Nephron progenitor cell (in vitro differentiated cells): ENCODE data around the gene CADPS2.

Experiments used
- DNase-seq: peaks from one replicate; pipeline ENCODE4 v3.0.0; 2021
- H3K27ac Mint-ChIP-seq: 2 replicates; pipeline ENCODE4 v1.8.0; 2021; ENCODE audit warnings: mild to moderate bottlenecking, moderate library complexity, mixed read lengths
- H3K27me3 Mint-ChIP-seq: 2 replicates; pipeline ENCODE4 v1.8.0; 2021; ENCODE audit warnings: mild to moderate bottlenecking, low read depth, mixed read lengths; ENCODE audit not compliant: poor library complexity
- H3K36me3 Mint-ChIP-seq: 2 replicates; pipeline ENCODE4 v1.8.0; 2021; ENCODE audit warnings: low read depth, mixed read lengths
- H3K4me1 Mint-ChIP-seq: 2 replicates; pipeline ENCODE4 v1.8.0; 2021; ENCODE audit warnings: mixed read lengths
- H3K4me3 Mint-ChIP-seq: 2 replicates; pipeline ENCODE4 v1.8.0; 2021; ENCODE audit warnings: mild to moderate bottlenecking, moderate library complexity, mixed read lengths
- H3K9me3 Mint-ChIP-seq: 2 replicates; pipeline ENCODE4 v1.8.0; 2021; ENCODE audit warnings: mild to moderate bottlenecking, moderate library complexity, mixed read lengths
- CTCF ChIP-seq: fragments of 200-600 bp; sonication (generic); IDR thresholded peaks from 2 replicates; pipeline ENCODE4 v1.5.0; 2021; ENCODE audit warnings: antibody characterized with exemption

Gene CADPS2

GRCh38 chr7:122488241-122488640 is 398.0 kb downstream of the CADPS2 start:
- TF ChIP-seq CTCF, result no peak
- Mint-ChIP-seq H3K27ac (no peak overlapping the region), H3K27me3 (peaks cover 3% of the 10 kb centered on the region), H3K4me3 (no peak overlapping the region), H3K4me1 (no peaks in the 10 kb centered on the region), H3K36me3 (no peaks in the 10 kb centered on the region), H3K9me3 (no peaks in the 10 kb centered on the region)
- DNase-seq, result no peak

GRCh38 chr7:122487131-122487530 is 399.1 kb downstream of the CADPS2 start:
- Mint-ChIP-seq H3K4me3 (no peak overlapping the region), H3K27ac (no peak overlapping the region), H3K27me3 (no peaks in the 10 kb centered on the region), H3K9me3 (no peaks in the 10 kb centered on the region), H3K36me3 (no peaks in the 10 kb centered on the region), H3K4me1 (no peaks in the 10 kb centered on the region)
- no peak for DNase-seq
- TF ChIP-seq CTCF, result no peak

- Mint-ChIP-seq H3K4me3 (no peak overlapping the region), H3K36me3 (no peaks in the 10 kb centered on the region), H3K9me3 (no peaks in the 10 kb centered on the region), H3K4me1 (no peaks in the 10 kb centered on the region), H3K27ac (no peak overlapping the region), H3K27me3 (no peaks in the 10 kb centered on the region)
- no peak for DNase-seq
- TF ChIP-seq CTCF, result no peak
Measured at GRCh38 chr7:122485856-122486255, 400.4 kb downstream of the CADPS2 start.

- Mint-ChIP-seq H3K4me1 (no peaks in the 10 kb centered on the region), H3K27me3 (peaks cover 4% of the 10 kb centered on the region), H3K27ac (no peak overlapping the region), H3K36me3 (no peaks in the 10 kb centered on the region), H3K4me3 (no peak overlapping the region), H3K9me3 (no peaks in the 10 kb centered on the region)
- no peak for TF ChIP-seq CTCF
- no peak for DNase-seq
Measured at GRCh38 chr7:122482212-122482611, 404.0 kb downstream of the CADPS2 start.

- no peaks in the 10 kb centered on the region for H3K27me3 Mint-ChIP-seq
- H3K27ac Mint-ChIP-seq, result no peak overlapping the region
- H3K4me3 Mint-ChIP-seq, result no peak overlapping the region
- no peak for TF ChIP-seq CTCF
- DNase-seq, result no peak
- H3K4me1 Mint-ChIP-seq, result no peaks in the 10 kb centered on the region
- H3K9me3 Mint-ChIP-seq, result no peaks in the 10 kb centered on the region
- no peaks in the 10 kb centered on the region for H3K36me3 Mint-ChIP-seq
Measured at GRCh38 chr7:122470859-122471258, 415.4 kb downstream of the CADPS2 start.

GRCh38 chr7:122468945-122469344 is 417.3 kb downstream of the CADPS2 start:
- no peak overlapping the region for H3K27ac Mint-ChIP-seq
- no peaks in the 10 kb centered on the region for H3K27me3 Mint-ChIP-seq
- DNase-seq, result no peak
- no peak overlapping the region for H3K4me3 Mint-ChIP-seq
- H3K36me3 Mint-ChIP-seq, result no peaks in the 10 kb centered on the region
- TF ChIP-seq CTCF, result no peak
- no peaks in the 10 kb centered on the region for H3K4me1 Mint-ChIP-seq
- no peaks in the 10 kb centered on the region for H3K9me3 Mint-ChIP-seq
